NB4 (cell line): ENCODE data around the gene KPNB1.

Experiments
- MYC ChIP-seq: IDR thresholded peaks from 2 replicates; pipeline ENCODE4 v1.6.1; 2011; ENCODE audit warnings: low read depth, low read length
- TF ChIP-seq, protein P1 (sequence below): IDR thresholded peaks from 2 replicates; pipeline ENCODE4 v1.6.1; 2011; ENCODE audit warnings: low read depth, low read length
- TF ChIP-seq, protein P2 (sequence below): IDR thresholded peaks from one replicate; pipeline ENCODE4 v1.5.1; 2012; ENCODE audit warnings: low read depth, low read length

DNA sequence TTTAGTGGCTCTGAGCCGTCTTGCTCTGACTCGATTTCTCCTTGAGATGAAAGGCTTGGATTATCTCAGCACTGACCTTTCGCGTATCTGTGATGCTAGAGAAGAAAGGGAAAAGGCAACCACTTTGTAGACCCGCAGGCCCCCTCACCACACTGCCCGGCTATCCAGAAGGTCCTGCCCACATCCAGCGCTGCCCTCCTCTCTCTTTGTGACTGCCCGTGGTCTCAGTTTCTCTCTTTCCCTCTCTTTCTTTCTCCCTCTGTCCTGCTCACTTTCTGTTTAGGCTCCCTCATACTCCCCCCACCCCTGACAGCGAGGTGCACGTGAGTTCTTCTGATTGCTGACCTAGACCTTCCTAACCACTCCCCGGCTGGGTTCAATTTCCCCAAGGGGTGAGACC is 70.5 kb downstream of the KPNB1 start:
- TF ChIP-seq, protein P1, sequence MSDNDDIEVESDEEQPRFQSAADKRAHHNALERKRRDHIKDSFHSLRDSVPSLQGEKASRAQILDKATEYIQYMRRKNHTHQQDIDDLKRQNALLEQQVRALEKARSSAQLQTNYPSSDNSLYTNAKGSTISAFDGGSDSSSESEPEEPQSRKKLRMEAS: no peak
- no peak for TF ChIP-seq MYC
- TF ChIP-seq, protein P2, sequence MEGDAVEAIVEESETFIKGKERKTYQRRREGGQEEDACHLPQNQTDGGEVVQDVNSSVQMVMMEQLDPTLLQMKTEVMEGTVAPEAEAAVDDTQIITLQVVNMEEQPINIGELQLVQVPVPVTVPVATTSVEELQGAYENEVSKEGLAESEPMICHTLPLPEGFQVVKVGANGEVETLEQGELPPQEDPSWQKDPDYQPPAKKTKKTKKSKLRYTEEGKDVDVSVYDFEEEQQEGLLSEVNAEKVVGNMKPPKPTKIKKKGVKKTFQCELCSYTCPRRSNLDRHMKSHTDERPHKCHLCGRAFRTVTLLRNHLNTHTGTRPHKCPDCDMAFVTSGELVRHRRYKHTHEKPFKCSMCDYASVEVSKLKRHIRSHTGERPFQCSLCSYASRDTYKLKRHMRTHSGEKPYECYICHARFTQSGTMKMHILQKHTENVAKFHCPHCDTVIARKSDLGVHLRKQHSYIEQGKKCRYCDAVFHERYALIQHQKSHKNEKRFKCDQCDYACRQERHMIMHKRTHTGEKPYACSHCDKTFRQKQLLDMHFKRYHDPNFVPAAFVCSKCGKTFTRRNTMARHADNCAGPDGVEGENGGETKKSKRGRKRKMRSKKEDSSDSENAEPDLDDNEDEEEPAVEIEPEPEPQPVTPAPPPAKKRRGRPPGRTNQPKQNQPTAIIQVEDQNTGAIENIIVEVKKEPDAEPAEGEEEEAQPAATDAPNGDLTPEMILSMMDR: no peak
